Measurements from ENCODE around the gene SMS. TPM values are rescaled to one million over a fixed set of nuclear protein-coding genes. Genes with fewer than 3 reads are reported as not detected.

SMS gene
- 60.0 and 65.3 TPM in 2 replicates for total RNA-seq
- polyA plus RNA-seq (2012): 39.1 TPM

DNA sequence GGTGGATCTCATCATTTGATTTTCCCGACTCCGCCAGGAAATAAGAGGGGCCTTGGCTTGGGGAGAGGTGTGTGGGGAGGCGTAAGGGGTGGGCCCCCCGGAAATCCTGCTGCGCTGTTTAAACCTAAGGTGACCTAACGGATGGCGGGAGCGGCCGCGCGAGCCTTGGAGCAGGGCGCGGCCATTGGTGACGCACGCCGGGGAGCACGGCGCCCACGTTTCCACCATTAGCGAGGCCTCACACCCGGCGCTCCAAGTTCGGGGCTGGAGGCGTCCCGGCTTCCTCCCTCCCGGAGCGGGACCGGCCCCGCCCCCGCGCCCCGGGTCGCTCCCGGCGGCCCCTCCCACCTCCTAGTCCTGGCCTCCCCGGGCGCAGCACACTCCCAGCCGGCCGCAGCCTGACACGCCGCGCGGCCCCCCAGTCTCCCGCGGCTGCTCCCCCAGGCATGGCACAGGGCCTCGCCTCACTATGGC lies at the start of gene SMS:
TSS of gene SMS (plus strand) at position 354 of the 474 bp plus-strand sequence. CDS start at position 470, 116 bp downstream.
- DNase-seq (ENCODE audit: low read depth): peak; percentile 70

DNA sequence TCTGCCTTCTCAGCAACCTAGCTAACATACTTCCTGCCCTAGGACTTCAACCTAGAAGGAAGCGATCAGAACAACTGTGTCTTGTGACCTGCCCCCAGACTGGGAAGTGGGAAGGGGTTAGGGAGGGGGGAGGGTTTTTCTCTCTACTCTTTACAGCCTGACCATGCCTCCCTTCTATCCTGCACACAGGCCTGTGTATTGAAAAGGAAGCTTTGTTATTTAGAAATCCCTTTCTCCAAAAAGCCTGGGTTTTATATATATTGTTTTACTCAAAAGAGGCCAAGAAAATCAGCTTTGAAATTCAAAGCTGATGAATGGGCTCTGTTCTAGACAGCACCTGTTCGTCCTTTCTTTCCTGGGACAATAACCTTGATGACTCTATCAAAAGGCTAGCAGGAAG lies 35.2 kb upstream of the SMS start:
- no peak for DNase-seq (ENCODE audit: low read depth)

DNA sequence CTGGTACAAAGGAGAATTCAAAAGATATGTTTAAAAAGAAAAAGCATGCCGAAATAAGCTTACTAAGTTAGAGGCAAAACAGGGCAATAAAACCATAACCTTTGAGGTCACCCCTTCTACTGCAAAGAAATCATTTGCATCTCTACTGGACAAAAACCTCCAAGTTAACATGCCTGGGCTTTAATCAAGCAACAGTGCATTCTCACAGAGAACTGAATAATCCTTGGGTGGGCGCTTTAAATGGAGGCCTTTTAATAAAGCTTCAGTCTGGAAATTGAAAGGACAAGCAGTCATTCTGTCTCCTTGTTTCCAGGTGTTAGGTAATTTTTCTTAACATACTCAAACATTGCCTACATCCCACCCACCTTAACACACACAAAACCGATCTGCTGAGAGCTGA lies 34.6 kb upstream of the SMS start:
- DNase-seq (ENCODE audit: low read depth): no peak

DNA sequence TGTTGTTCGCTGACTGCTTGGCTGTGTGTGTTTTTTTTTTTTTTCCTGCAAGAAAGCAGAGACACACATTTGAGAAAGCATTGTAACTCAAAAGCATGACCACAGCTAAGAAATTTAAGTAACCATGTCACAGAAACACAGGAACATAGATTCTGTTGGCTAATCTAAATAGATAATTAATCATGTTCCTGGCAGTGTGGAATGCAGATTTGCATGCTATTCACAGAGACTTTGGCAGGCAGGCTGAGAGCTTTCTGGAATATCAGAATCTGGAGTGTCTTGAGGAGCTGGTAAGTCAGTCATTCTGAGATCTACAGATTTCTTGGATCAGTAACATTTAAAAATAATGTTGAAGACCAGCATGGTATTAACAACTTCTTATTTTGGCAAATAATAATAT lies 33.2 kb upstream of the SMS start:
- DNase-seq (ENCODE audit: low read depth): no peak

DNA sequence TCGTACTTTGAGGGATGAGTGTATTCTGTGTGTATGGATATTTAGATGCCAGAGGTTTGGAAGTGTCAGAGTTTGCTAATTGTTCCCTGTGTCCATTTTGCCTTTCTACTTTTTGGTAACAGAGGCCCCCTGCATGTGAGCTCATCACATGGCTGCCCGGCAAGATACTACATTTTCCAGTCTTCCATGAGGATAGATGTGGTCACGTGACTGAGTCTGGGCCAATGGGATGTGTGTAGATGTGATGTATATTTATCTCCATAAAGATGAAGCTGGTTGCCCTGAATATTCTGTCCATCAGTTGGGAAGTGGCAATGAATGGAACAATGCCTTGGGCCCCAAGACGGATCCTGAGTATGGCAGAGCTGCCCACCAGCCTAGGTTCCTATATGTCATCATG lies 29.0 kb upstream of the SMS start:
- no peak for DNase-seq (ENCODE audit: low read depth)

DNA sequence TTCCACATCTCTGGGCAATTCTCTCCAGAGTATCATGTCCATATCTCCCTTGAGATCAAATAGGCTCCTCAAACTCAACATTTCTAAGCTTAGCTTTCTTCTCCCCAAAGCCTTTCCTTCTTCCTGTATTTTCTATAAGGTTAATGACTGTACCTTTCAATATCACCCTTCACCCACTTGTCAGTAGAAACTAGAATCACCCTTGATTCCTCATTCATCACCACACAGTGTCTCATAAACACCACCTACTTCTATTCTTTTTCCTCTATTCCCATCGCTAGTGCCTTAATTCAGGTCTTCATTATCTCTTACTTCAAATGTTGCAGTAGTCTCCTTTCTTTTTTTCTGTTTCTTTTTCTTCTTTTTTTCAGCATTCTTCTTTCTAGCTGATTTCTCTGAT lies 28.3 kb upstream of the SMS start:
- no peak for DNase-seq (ENCODE audit: low read depth)

DNA sequence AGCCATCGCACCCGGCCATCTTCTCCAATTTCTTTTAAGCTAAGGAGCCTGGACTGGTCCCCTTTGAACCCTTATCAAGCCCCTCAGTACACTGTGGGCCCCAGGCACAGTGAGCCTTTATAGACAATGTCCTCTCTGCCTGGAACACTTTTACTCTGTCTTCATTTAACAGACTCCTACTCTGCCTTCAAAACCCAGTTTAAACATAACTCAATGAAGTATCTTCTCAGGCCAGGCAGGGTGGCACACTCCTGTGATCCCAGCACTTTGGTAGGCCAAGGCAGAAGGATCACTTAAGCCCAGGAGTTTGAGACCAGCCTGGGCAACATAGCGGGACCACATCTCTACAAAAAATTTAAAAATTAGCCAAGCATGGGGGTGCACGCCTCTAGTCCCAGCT lies 27.5 kb upstream of the SMS start:
- no peak for DNase-seq (ENCODE audit: low read depth)

DNA sequence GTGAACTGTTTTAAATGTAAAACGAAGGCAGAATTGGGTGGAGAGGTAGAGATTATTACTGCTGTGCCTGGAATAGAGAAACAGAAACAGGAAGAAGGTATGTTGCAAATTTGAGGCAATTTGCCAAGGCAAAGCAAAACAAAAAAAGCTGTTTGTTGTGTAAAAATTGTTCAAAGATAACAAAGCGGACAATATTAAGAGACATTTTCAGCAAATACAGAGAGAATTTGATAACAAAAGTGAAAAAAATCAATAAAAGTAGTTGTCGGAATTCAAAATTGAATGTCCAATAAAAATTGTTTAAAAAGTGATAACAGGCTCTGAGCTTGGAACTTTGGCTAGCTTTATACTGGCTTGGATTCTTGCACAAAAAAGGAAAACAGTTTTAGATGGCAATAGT lies 14.4 kb upstream of the SMS start:
- peak; percentile 17 for DNase-seq (ENCODE audit: low read depth)

DNA sequence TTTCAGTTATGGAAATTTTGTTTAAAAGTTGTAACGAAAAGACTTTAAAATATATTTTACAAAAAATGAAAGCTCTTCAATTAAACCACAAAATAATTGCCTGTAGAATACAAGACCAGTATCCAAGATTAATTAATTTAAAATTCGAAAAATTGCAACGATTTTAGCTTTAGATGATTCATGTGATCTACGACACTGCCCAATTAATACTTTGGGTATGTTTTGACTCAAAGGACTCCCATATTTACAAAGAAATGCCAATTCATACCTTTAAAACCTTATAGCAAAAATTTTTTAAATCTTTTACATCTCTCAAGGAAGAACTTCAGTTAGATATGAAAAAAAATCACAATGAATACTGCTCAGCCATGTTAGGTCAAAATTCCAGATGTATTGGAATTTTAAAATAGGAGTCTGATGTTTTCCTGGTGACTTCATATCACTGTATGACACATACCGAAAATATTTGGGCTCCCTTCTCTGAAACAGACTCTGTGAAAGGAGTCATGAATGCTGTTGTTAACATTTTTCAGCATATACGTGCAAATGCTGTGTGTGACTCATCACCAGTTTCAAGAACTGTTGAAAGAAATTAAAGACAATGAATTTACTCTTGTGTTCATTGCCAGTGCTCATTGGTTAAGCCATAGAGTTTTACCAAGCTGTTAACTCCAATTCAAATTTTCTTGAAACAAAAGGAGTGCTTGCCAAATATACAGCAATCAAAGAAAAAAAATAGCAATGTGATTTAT lies 13.8 kb upstream of the SMS start:
- peak; percentile 59 for DNase-seq (ENCODE audit: low read depth)

DNA sequence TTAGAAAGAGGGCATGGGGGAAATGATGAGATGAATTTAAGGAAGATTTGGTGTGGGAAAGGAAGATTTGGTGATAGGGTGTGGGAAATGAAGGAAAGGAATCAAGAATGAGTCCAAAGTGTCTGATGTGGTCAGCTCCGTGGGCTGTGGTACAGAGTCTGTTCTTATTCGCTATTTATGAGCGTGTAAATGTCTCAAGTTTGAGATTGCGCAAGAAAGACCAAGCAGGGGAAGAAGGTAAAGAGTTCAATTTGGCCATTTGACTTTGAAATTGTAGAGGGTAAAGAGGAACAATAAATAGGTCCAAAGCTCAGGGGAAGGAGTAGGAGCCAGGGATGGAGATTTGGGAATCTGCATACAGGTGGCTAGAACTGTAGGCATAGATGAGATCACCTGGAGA lies 11.3 kb upstream of the SMS start:
- no peak for DNase-seq (ENCODE audit: low read depth)

DNA sequence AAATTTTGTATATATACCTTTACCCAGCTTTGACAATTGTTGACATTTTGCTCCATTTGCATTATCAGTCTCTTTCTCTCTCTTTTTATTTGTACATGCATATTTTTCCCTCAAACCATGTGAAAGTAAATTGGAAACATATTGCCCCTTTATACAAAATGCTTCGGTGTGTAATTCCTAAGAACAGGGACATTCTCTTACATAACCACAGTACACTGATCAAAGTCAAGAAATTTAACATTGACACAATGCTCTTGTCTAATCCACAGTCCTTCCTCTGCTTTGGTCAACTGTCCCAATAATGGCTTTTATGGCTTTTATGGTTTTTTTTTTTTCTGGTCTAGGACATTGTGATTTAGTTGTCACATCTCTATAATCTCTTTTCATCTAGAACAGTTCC lies 9.5 kb upstream of the SMS start:
- no peak for DNase-seq (ENCODE audit: low read depth)

DNA sequence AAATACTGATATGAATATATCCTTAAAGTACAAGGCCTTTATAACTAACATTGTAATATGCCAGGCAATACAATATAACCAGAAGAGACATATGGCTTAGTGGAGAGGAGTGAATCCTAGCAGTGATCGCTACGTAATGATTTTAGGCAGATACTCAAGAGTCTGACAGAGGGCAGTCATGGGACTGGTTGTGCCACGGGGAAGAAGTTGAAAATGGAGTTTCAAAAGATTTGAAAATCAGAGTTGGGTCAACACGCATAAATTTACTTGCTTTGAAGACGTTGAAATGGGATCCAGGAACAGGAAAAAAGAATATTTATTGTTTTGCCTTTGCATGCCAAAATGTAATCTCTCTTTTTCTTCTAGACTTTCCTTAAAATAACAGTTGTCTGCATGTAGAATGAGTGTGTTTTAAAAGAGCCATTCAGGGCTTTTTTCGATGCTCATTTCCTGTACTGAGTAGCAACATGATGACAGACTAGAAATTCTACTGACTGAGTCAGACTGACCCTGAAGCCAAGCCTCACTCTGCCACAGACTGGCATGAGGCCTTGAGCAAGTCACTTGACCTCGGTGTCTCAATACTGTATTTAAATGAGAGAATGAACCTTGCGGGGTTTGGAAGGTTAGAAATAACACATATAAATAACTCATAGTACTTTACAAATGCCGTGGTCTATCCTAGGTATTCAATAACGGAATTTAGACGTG lies 8.1 kb upstream of the SMS start:
- peak; percentile 44 for DNase-seq (ENCODE audit: low read depth)

DNA sequence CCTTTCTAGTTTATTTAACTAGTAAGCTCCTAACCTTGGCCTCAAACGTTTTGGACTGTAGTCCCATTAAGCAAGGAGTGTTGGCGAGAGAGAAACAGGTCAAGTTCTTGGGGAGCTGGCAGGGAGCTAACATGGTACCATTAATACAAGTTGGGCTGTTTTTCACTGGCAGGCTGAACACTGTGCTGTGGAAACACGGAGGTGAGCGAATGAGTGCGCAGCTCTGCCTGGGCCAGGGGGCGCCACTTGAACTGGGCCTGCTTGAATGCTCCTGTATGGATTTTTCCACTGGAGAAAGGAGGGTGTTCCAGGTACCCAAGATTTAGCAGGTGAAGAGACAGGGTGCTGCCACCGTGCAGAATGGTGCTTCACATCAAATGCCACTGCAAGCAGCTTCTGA lies 7.4 kb upstream of the SMS start:
- no peak for DNase-seq (ENCODE audit: low read depth)

DNA sequence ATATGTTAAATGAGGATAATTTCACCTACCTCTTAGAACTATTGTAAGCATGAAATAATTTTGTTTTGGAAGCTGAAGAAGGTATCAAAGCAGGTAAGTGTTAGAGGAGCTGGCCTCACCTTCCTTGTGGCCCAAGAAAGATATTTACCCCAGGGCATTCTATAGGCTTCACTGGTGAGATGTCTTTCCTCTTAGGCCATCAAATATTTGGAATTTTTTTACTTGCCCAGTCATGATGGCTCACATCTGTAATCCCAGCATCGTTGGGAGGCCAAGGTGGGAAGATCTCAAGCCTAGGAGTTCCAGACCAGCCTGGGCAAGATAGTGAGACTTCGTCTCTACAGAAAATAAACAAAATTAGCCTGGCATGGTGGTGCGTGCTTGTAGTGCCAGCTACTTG lies 6.1 kb upstream of the SMS start:
- DNase-seq (ENCODE audit: low read depth): no peak

DNA sequence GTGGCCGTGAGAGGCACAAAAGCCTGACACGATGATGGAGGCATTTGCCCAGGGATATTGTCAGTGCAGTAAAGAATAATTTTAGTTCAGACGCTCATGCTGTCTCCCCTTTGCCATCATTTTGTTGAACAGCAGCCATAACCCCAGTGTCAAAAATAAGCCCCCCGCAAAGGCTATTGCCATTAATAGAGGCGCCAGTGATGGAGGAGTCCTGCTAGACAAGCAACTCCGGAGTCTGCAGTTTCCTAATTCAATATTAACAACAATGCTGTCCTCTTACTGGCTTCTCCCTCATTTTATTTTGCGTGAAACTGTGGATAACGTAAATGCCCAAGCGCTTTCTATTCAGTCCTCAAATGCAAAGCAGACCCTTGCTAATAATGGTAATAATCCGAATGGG lies 603 bp upstream of the SMS start:
- no peak for DNase-seq (ENCODE audit: low read depth)

DNA sequence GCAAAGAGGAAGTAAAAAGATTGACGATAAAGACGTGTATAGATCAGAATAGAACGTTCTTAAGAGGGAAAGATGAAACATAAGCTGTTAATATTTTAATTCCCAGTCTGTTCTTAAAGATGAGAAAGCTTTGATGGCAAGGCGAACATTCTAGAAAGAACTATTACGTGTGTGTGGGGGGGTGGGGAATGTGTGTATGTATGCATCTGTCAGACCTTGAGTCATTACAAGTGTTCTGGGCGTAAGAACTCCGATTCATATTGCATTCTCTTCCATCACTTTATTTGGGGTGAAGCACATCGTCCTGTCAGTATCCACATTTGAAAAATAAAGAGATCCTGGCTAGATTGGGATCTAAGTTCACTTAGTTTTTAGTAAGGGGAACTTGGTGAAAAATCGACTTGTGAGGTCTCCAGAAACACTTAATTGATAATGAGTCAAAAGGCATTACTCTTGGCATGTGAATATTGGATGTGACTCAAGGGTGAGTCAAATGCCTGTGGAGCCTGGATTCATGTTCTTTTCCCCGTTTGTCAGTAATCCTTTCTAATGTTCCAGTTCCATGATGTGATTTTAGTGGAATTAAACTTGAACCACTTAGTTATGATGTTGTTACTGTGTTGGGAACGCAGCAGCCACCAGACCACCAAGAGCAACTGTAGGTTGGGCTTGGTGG lies 3.1 kb downstream of the SMS start:
- peak; percentile 43 for DNase-seq (ENCODE audit: low read depth)

DNA sequence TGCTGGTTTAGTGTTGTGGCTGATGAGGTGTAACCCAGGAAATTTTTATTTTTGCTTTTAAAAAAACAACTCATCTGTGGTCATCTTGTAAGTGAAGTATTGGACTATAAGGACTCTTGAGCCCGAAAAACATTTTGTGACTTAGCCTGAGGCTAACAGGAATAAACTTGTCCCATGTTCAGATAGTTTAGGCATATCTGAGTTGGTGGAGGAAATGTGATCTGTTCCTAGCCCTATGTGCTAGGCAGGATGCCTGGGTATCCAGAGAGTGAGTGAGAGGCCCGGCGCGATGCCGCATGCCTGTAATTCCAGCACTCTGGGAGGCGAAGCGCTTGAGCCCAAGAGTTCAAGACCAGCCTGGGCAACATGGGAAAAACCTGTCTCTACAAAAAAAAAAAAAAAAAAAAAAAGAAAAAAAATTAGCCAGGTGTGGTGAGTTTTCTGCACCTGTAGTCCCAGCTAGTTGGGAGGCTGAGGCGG lies 3.7 kb downstream of the SMS start:
- peak; percentile 36 for DNase-seq (ENCODE audit: low read depth)

DNA sequence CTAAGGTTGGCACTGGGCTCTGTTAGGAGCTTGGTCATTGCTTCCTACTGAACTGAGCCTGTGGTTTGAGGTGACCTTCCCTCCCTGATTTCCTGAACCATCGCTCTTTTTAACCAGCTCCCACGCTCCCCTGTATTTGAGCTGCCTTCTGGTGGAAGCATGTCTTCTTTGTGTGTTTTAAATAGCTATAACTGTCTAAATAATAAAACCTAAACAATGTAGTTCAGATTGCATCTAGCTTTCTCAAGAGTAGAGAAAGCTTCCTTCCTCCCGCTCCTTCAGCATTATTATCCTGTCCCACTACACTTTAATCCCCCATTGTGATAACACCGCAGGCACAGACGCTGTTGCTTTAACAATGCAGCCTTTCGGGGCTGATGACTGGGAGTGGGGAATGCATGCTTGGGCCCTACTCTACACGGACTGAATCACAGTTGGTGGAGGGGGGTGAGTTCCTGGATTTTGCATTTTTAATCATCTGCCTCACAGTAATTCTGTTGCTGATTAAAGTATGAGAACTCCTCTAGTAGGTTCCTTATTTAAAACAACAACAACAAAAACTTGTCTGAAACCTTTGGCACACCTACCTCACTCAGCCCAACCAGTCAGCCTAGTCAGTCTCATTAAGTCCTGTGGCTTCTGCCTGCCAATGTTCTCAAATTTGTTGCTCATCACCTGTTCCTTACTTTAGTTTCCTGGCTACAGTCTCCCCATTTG lies 6.6 kb downstream of the SMS start:
- peak; percentile 25 for DNase-seq (ENCODE audit: low read depth)

DNA sequence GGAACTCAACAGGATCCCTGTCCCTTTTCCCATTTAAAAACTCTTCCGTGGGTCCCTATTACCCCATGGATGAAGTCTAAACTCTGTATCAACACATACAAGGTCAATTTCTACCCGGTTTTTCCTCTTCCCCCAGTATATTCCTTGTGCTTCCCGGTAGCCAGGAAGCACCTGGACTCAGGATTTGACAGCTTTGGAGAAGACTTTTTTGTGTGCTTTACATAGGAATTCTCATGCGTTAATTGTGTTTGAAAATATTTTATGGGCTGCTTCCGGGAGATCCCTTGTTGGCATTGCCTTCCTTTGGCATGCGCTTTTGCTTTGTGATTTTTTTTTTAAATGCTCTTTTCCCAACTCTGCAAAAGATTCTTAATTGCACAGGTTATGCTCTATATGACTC lies 7.2 kb downstream of the SMS start:
- no peak for DNase-seq (ENCODE audit: low read depth)

DNA sequence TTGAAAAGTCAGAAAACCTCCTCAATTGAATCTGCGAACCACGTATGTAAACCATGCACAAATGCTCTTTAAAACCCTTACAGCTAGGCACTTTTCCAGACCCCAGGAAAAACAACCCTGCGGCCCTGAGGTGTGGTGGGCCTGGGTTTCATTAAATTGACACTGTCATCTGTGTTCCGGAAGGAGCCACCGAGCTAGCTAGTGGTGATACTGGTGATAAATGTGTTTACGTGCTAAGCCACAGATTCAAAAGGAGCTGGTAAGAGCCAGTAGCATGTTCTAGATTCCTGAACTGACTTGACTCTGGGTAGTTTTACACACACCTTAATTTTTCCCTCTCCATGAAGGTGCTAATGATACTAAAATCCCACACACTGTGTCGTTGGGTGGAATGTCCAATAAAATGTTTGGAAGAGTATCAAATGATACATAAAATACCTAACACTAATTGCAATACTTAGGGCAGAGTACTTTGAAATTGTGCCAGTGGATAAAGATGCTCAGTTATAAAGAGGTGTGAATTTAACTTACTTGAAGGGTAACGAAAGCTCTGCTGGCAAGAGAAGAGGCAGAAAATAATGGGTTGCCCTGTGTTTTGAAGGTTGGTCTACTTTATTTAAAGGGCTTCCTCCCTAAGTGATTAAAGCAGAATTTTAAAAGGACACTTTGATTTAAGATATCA lies 8.5 kb downstream of the SMS start:
- no peak for DNase-seq (ENCODE audit: low read depth)

DNA sequence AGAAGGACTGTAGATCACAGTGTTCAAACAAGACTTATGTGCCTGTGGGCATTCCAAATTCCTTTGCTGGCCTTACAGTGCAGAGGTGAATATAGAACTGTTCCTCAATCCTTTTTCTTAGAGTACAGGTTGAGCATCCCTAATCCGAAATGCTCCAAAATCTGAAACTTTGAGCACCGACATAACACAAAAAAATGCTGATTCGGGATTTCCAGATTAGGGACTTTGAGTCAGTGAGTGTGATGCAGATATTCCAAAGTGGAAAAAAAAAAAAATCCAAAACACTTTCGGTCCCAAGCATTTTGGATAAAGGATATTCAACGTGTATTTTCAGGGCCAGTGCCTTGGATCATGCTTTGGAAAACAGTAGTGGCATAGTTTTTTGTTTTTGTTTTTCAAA lies 9.2 kb downstream of the SMS start:
- no peak for DNase-seq (ENCODE audit: low read depth)
